ENCODE measurements around the gene EBF3.

DNA sequence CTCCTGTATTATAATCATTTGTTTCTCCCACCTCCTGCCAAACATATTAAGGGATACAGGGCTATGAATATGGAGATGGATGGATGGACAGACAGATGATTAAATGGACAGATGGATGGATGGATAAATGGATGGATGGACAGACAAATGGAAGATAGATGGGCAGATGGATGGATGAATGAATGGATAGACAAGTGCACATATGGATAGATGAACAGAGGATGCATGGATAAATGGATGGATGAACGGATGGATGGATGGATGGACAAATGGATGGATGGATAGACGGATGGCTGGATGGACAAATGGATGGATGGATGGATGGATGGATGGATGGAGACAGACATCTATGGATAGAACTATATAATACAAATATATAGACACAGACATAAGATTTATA, 59.8 kb downstream of the EBF3 start:
- TF ChIP-seq, protein P1, sequence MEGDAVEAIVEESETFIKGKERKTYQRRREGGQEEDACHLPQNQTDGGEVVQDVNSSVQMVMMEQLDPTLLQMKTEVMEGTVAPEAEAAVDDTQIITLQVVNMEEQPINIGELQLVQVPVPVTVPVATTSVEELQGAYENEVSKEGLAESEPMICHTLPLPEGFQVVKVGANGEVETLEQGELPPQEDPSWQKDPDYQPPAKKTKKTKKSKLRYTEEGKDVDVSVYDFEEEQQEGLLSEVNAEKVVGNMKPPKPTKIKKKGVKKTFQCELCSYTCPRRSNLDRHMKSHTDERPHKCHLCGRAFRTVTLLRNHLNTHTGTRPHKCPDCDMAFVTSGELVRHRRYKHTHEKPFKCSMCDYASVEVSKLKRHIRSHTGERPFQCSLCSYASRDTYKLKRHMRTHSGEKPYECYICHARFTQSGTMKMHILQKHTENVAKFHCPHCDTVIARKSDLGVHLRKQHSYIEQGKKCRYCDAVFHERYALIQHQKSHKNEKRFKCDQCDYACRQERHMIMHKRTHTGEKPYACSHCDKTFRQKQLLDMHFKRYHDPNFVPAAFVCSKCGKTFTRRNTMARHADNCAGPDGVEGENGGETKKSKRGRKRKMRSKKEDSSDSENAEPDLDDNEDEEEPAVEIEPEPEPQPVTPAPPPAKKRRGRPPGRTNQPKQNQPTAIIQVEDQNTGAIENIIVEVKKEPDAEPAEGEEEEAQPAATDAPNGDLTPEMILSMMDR (IDR thresholded peaks at IDR 0.05): no peak
- no peak for TF ChIP-seq POLR2A (IDR thresholded peaks at IDR 0.05)
